Measurements from ENCODE around the gene ECM2.
A peak's percentile ranks its signal among the peaks of the same experiment; 100 is the strongest.

ECM2 gene

DNA sequence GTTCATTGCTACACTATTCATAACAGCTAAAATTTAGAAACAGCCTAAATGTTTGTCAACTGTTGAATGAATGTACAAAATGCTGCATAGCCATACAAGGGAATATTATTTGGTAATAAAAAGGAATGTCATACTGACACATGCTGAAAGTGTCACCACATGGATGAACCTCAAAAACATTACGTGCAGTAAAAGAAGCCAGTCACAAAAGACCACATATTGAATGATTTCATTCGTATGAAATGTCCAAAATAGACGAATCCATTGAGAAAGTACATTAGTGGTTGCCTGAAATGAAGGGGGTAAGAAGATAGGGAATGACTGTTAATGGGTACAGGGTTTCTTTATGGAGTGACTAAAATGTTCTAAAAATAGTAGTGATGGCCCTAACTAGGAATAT lies 11.6 kb upstream of the ECM2 start:
- Histone ChIP-seq H3K27me3 (no peaks in the 10 kb centered on the region), H3K36me3 (no peaks in the 10 kb centered on the region), H3K4me1 (no peaks in the 10 kb centered on the region), H3K9me3 (peaks cover 0 to 4% (median 0%) of the 10 kb centered on the region in 3 donors), H3K4me3 (no peak overlapping the region), H3K27ac (no peak overlapping the region)
- no peak for DNase-seq
- intact Hi-C loops (cut with DNase I; ENCODE audit: low total_unique reads): loop anchor here (10.0 kb wide), 1 partner anchor 47 kb away; no protein-coding TSS in a partner anchor
- TF ChIP-seq, protein P1, sequence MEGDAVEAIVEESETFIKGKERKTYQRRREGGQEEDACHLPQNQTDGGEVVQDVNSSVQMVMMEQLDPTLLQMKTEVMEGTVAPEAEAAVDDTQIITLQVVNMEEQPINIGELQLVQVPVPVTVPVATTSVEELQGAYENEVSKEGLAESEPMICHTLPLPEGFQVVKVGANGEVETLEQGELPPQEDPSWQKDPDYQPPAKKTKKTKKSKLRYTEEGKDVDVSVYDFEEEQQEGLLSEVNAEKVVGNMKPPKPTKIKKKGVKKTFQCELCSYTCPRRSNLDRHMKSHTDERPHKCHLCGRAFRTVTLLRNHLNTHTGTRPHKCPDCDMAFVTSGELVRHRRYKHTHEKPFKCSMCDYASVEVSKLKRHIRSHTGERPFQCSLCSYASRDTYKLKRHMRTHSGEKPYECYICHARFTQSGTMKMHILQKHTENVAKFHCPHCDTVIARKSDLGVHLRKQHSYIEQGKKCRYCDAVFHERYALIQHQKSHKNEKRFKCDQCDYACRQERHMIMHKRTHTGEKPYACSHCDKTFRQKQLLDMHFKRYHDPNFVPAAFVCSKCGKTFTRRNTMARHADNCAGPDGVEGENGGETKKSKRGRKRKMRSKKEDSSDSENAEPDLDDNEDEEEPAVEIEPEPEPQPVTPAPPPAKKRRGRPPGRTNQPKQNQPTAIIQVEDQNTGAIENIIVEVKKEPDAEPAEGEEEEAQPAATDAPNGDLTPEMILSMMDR (IDR thresholded peaks at IDR 0.05): no peak

DNA sequence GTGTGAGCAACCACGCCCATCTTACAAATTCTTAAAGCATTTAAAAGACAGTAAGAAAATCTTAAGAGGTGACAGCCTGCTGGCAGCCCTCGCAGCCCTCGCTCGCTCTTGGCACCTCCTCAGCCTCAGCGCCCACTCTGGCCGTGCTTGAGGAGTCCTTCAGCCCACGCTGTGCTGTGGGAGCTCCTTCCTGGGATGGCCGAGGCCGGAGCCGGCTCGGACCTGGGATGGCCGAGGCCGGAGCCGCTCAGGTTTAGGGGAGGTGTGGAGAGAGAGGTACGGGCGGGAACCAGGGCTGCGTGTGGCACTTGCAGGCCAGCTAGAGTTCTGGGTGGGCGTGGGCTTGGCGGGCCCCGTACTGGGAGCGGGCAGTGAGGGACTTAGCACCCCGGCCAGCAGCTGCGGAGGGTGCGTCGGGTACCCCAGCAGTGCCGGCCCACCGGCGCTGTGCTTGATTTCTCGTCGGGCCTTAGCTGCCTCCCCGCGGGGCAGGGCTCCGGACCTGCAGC lies 9.3 kb upstream of the ECM2 start:
- H3K9me3 ChIP-seq: peaks cover 0 to 4% (median 0%) of the 10 kb centered on the region in 3 donors
- H3K27me3 ChIP-seq: no peaks in the 10 kb centered on the region
- DNase-seq: no peak
- intact Hi-C loops (cut with DNase I; ENCODE audit: low total_unique reads): loop anchor here (10.0 kb wide), 1 partner anchor 50 kb away; no protein-coding TSS in a partner anchor
- no peak overlapping the region for H3K4me3 ChIP-seq
- no peaks in the 10 kb centered on the region for H3K36me3 ChIP-seq
- TF ChIP-seq, protein P1 (IDR thresholded peaks at IDR 0.05): no peak
- H3K4me1 ChIP-seq: no peaks in the 10 kb centered on the region
- H3K27ac ChIP-seq: no peak overlapping the region

DNA sequence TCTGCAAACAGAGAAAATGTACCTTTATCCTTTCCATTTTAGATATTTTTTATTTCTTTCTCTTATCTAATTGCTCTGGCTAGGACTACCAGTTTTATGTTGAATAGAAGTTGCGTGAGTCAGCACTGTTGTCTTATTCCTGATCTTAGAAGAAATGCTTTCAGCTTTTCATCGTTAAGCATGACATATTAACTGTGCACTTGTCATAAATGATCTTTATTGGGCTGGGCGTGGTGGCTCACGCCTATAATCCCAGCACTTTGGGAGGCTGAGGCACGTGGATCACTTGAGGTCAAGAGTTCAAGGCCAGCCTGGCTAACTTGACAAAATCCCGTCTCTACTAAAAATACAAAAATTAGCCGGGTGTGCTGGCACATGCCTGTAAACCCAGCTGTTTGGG lies 8.2 kb upstream of the ECM2 start:
- TF ChIP-seq, protein P1 (IDR thresholded peaks at IDR 0.05): no peak
- no peak for DNase-seq
- H3K27me3 ChIP-seq: no peaks in the 10 kb centered on the region
- no peaks in the 10 kb centered on the region for H3K4me1 ChIP-seq
- intact Hi-C loops (cut with DNase I; ENCODE audit: low total_unique reads): loop anchor here (10.0 kb wide), 1 partner anchor 51 kb away; no protein-coding TSS in a partner anchor
- H3K9me3 ChIP-seq: peaks cover 0 to 4% (median 0%) of the 10 kb centered on the region in 3 donors
- H3K4me3 ChIP-seq: no peak overlapping the region
- H3K36me3 ChIP-seq: no peaks in the 10 kb centered on the region
- no peak overlapping the region for H3K27ac ChIP-seq

DNA sequence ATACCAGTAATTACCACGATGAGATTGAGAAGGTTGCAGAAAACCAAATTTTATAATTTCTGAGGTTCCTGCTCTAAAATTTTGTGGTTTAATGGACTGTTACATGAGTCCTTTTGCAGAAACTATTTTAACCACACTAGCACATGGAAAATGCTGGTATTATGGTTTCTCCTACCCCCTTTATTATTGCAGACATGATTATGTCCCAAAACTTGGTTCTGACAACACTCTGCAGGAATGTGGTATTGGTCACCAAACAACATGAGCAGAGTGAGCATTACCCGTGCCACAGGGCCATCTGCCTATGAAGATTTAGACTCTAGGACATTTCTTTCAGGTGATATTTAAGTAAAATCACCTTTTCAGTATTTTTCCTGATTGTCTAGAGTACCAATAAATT lies 2.8 kb upstream of the ECM2 start:
- peak overlapping the region in 1 of 2 donors; percentile 85 for H3K27ac ChIP-seq
- no peak overlapping the region for H3K4me3 ChIP-seq
- no peaks in the 10 kb centered on the region for H3K27me3 ChIP-seq
- TF ChIP-seq, protein P1 (IDR thresholded peaks at IDR 0.05): no peak
- intact Hi-C loops (cut with DNase I; ENCODE audit: low total_unique reads): no loop called here
- H3K4me1 ChIP-seq: peaks cover 0 to 14% (median 11%) of the 10 kb centered on the region in 4 donors
- no peak for DNase-seq
- H3K9me3 ChIP-seq: peaks cover 0 to 4% (median 0%) of the 10 kb centered on the region in 3 donors
- no peaks in the 10 kb centered on the region for H3K36me3 ChIP-seq

DNA sequence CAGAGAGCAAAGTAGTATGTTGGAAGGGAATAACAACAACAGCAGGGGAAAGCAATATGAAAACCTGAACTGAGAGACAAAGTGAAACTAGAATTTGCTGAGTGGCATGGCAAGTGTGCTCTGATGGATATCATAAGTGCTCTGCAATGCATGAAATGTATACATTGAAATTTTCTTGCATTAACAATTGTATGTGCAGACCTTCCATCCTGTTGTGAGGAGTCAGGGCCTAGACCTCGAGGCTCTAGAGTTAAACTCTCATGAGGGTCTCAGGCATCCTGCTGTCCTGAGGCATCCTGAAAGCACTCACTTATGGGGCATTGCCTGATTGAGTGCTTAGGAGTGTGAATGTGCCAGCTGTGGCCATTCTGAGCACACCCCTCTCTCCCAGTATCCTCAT lies 1.1 kb downstream of the ECM2 start:
- Histone ChIP-seq H3K4me1 (peaks cover 0 to 14% (median 11%) of the 10 kb centered on the region in 4 donors), H3K27ac (peak overlapping the region; percentile 75 to 85), H3K27me3 (no peaks in the 10 kb centered on the region), H3K9me3 (peaks cover 0 to 4% (median 0%) of the 10 kb centered on the region in 3 donors), H3K4me3 (peak overlapping the region; percentile 46), H3K36me3 (no peaks in the 10 kb centered on the region)
- intact Hi-C loops (cut with DNase I; ENCODE audit: low total_unique reads): no loop called here
- TF ChIP-seq, protein P1 (IDR thresholded peaks at IDR 0.05): no peak
- no peak for DNase-seq

Data from tibial artery (tissue), 4 donors.